ENCODE data around the gene SNRPD2. TPM values are rescaled to one million over a fixed set of nuclear protein-coding genes. Genes with fewer than 3 reads are reported as not detected.
"Not testable (repeated sequence)": the region's sequence is repeated elsewhere in the genome, so short reads cannot be mapped to it uniquely, and the experiment has no call there.

The SNRPD2 gene
- total and polyA plus RNA-seq, 7 donors, result 205 to 368 (median 243) TPM

- intact Hi-C loops (cut with DNase I), result loop anchor here in 1 of 2 donors (5.0 kb wide), 1 partner anchor 37 kb away; the partner anchor contains the start of gene SIX5
- TF ChIP-seq CTCF (IDR thresholded peaks at IDR 0.05), result no peak
- ATAC-seq, result peak; percentile 97 to 98 (median 97)
- Histone ChIP-seq H3K36me3 (ENCODE audit: insufficient read depth in 1 of 2, low read depth in 1 of 2) (no peaks in the 10 kb centered on the region), H3K27me3 (ENCODE audit: insufficient read depth in 3 of 3, low read length in 2 of 3) (no peaks in the 10 kb centered on the region), H3K9me3 (no peaks in the 10 kb centered on the region), H3K4me3 (peak within 1 kb of the TSS; percentile 83), H3K4me1 (peaks cover 8% of the 10 kb centered on the region), H3K27ac (peak within 1 kb of the TSS; percentile 48)
- DNase-seq, result peak; percentile 96 to 98
- 0 to 1% (median 1%) methylated on average over 48 of the region's 48 CpGs for WGBS, 3 donors
Observed at GRCh38 chr19:45730368-45731288, 38.9 kb upstream of the SNRPD2 start, which contains the start of gene FBXO46. Gene FBXO46, minus strand, starts transcription at chr19:45730896. Its CDS starts 17,401 bp downstream, at chr19:45713495.

- TF ChIP-seq CTCF (IDR thresholded peaks at IDR 0.05), result no peak
- 7 to 11% (median 10%) methylated on average over 10 of the region's 10 CpGs for WGBS, 3 donors
- Histone ChIP-seq H3K4me3 (peak overlapping the region; percentile 83), H3K27ac (no peak overlapping the region), H3K9me3 (no peaks in the 10 kb centered on the region), H3K27me3 (ENCODE audit: insufficient read depth in 3 of 3, low read length in 2 of 3) (no peaks in the 10 kb centered on the region), H3K36me3 (ENCODE audit: insufficient read depth in 1 of 2, low read depth in 1 of 2) (no peaks in the 10 kb centered on the region), H3K4me1 (peaks cover 8% of the 10 kb centered on the region)
- no peak for ATAC-seq
- intact Hi-C loops (cut with DNase I), result loop anchor here in 1 of 2 donors (5.0 kb wide), 1 partner anchor 37 kb away; the partner anchor contains the start of gene SIX5
- no peak for DNase-seq
Observed at GRCh38 chr19:45729800-45730290, 38.1 kb upstream of the SNRPD2 start.

GRCh38 chr19:45728683-45729082, 36.9 kb upstream of the SNRPD2 start:
- H3K9me3 ChIP-seq; H3K4me3 ChIP-seq; intact Hi-C loops (cut with DNase I); DNase-seq; H3K27me3 ChIP-seq (ENCODE audit: insufficient read depth in 3 of 3, low read length in 2 of 3); H3K4me1 ChIP-seq; H3K36me3 ChIP-seq (ENCODE audit: insufficient read depth in 1 of 2, low read depth in 1 of 2); ATAC-seq; H3K27ac ChIP-seq: not testable (repeated sequence)
- WGBS, 3 donors, result 95 to 96% (median 96%) methylated on average over 18 of the region's 18 CpGs

- H3K36me3 ChIP-seq (ENCODE audit: insufficient read depth in 1 of 2, low read depth in 1 of 2); H3K4me3 ChIP-seq; H3K27me3 ChIP-seq (ENCODE audit: insufficient read depth in 3 of 3, low read length in 2 of 3); DNase-seq; ATAC-seq; H3K27ac ChIP-seq; H3K9me3 ChIP-seq: not testable (repeated sequence)
- H3K4me1 ChIP-seq, result peaks cover 19% of the 10 kb centered on the region
- intact Hi-C loops (cut with DNase I), result loop anchor here in 1 of 2 donors (2.0 kb wide), 1 partner anchor 47 kb away; no protein-coding TSS in a partner anchor
- 96 to 97% (median 96%) methylated on average over 11 of the region's 11 CpGs for WGBS, 3 donors
Observed at GRCh38 chr19:45720065-45720464, 28.3 kb upstream of the SNRPD2 start.

GRCh38 chr19:45717983-45718650, 26.4 kb upstream of the SNRPD2 start:
- peak in 2 of 4 donors; percentile 11 to 13 for ATAC-seq
- H3K4me1 ChIP-seq, result peaks cover 18% of the 10 kb centered on the region
- DNase-seq, result no peak
- H3K36me3 ChIP-seq (ENCODE audit: insufficient read depth in 1 of 2, low read depth in 1 of 2), result peaks cover 0 to 5% of the 10 kb centered on the region in 2 donors
- WGBS, 3 donors, result 35 to 51% (median 35%) methylated on average over 12 of the region's 12 CpGs
- no peaks in the 10 kb centered on the region for H3K27me3 ChIP-seq (ENCODE audit: insufficient read depth in 3 of 3, low read length in 2 of 3)
- H3K4me3 ChIP-seq, result peak overlapping the region; percentile 84
- no peaks in the 10 kb centered on the region for H3K9me3 ChIP-seq
- intact Hi-C loops (cut with DNase I), result no loop called here
- TF ChIP-seq CTCF (IDR thresholded peaks at IDR 0.05), result no peak
- H3K27ac ChIP-seq, result peak overlapping the region; percentile 94

All from psoas muscle (tissue), 8 donors.